RWPE1 (cell line): ENCODE measurements around the gene ELP1.

Experiments used
- CTCF ChIA-PET: fragments of 350-600 bp; sonication (Branson Sonifier 250); formaldehyde crosslinking; extraction: SDS; loops from one replicate; lab custom pipeline; 2021; lab: Yijun Ruan, JAX
- POLR2A ChIA-PET: fragments of 400-600 bp; formaldehyde crosslinking; extraction: SDS; loops from one replicate; lab custom pipeline; 2020; ENCODE audit warnings: antibody characterized with exemption; ENCODE audit not compliant: low non-redundant PET; lab: Yijun Ruan, JAX
- DNase-seq: peaks from one replicate; pipeline ENCODE4 v3.0.0; 2012; ENCODE audit warnings: low spot score
- H3K27ac ChIP-seq: fragments of 450-650 bp; 2 replicates; pipeline ENCODE4 v1.5.1; 2017
- CTCF ChIP-seq: fragments of 450-650 bp; conservative IDR thresholded peaks from 2 replicates; pipeline ENCODE4 v1.5.1; 2017; ENCODE audit warnings: low read depth, mild to moderate bottlenecking

The ELP1 gene

GRCh38 chr9:108865037-108865436 is 68.9 kb downstream of the ELP1 start:
- TF ChIP-seq CTCF = no peak
- no peak overlapping the region; the same call in 1 of the 2 replicates for H3K27ac ChIP-seq
- POLR2A ChIA-PET = no interaction called here
- DNase-seq = no peak
- CTCF ChIA-PET = no interaction called here

GRCh38 chr9:108864446-108864845 is 69.5 kb downstream of the ELP1 start:
- no peak overlapping the region for H3K27ac ChIP-seq
- CTCF ChIA-PET = interaction anchor here (0.7 kb wide), 1 partner anchor 1130 kb away, joined by 3 read pairs; no protein-coding TSS in a partner anchor
- no peak for TF ChIP-seq CTCF
- no peak for DNase-seq
- POLR2A ChIA-PET = no interaction called here

GRCh38 chr9:108863891-108864290 is 70.0 kb downstream of the ELP1 start:
- POLR2A ChIA-PET = no interaction called here
- CTCF ChIA-PET = interaction anchor here (0.7 kb wide), 1 partner anchor 1129 kb away, joined by 3 read pairs; no protein-coding TSS in a partner anchor
- DNase-seq = no peak
- TF ChIP-seq CTCF = no peak
- no peak overlapping the region for H3K27ac ChIP-seq

GRCh38 chr9:108861997-108862396 is 71.9 kb downstream of the ELP1 start, which contains the start of gene ACTL7A:
Gene ACTL7A, plus strand, starts transcription at chr9:108862266. Its CDS starts 57 bp downstream, at chr9:108862323.
- no peak within 1 kb of the TSS for H3K27ac ChIP-seq
- no peak for TF ChIP-seq CTCF
- DNase-seq = no peak
- ChIA-PET CTCF (interaction anchor here (0.7 kb wide), 1 partner anchor 13 kb away, joined by 4 read pairs; no protein-coding TSS in a partner anchor), POLR2A (no interaction called here)

- no peak for DNase-seq
Measured at GRCh38 chr9:108861464-108861863, 72.5 kb downstream of the ELP1 start.

GRCh38 chr9:108860764-108861163 is 73.2 kb downstream of the ELP1 start:
- ChIA-PET CTCF (no interaction called here), POLR2A (no interaction called here)
- no peak overlapping the region for H3K27ac ChIP-seq
- TF ChIP-seq CTCF = no peak
- no peak for DNase-seq

More at GRCh38 chr9:108861464-108861863, 72.5 kb downstream of the ELP1 start:
- CTCF ChIA-PET = interaction anchor here (0.6 to 0.7 kb wide), 2 partner anchors 14 to 608 kb away, joined by 4 to 5 read pairs; no protein-coding TSS in a partner anchor
- TF ChIP-seq CTCF = no peak
- H3K27ac ChIP-seq = no peak overlapping the region
- POLR2A ChIA-PET = no interaction called here
